Measurements from ENCODE around the gene SP110. TPM values are rescaled to one million over a fixed set of nuclear protein-coding genes. Genes with fewer than 3 reads are reported as not detected.

SP110 gene
- total RNA-seq, 4 donors from 2014 or later = 7.2 to 21.7 (median 13.1) TPM

- intact Hi-C loops (cut with DNase I) = no loop called here
- Histone ChIP-seq H3K27ac (peak overlapping the region in 1 of 4 donors; percentile 16), H3K4me3 (no peak overlapping the region), H3K36me3 (peaks cover 0 to 54% (median 0%) of the 10 kb centered on the region in 3 donors), H3K4me1 (peaks cover 0 to 8% (median 0%) of the 10 kb centered on the region in 3 donors), H3K27me3 (no peaks in the 10 kb centered on the region), H3K9me3 (no peaks in the 10 kb centered on the region)
- DNase-seq = no peak
- WGBS, 2 donors = 60 to 62% methylated on average over 9 of the region's 9 CpGs
- no peak for TF ChIP-seq CTCF (IDR thresholded peaks at IDR 0.05)
- no peak for TF ChIP-seq POLR2A (IDR thresholded peaks at IDR 0.05)
Observed at GRCh38 chr2:230170532-230170931, 49.3 kb downstream of the SP110 start.

- Histone ChIP-seq H3K36me3 (peaks cover 0 to 19% (median 0%) of the 10 kb centered on the region in 3 donors), H3K4me1 (peaks cover 0 to 8% (median 0%) of the 10 kb centered on the region in 3 donors), H3K4me3 (no peak overlapping the region), H3K27ac (no peak overlapping the region), H3K27me3 (no peaks in the 10 kb centered on the region), H3K9me3 (no peaks in the 10 kb centered on the region)
- intact Hi-C loops (cut with DNase I) = no loop called here
- no peak for DNase-seq
- TF ChIP-seq POLR2A (IDR thresholded peaks at IDR 0.05) = no peak
- no peak for TF ChIP-seq CTCF (IDR thresholded peaks at IDR 0.05)
- WGBS, 2 donors = 59 to 73% methylated on average over 2 of the region's 2 CpGs
Observed at GRCh38 chr2:230166557-230167170, 53.1 kb downstream of the SP110 start.

GRCh38 chr2:230164139-230164538, 55.6 kb downstream of the SP110 start:
- 92 to 100% methylated on average over 1 of the region's 1 CpG for WGBS, 2 donors
- Histone ChIP-seq H3K4me1 (peaks cover 0 to 5% (median 0%) of the 10 kb centered on the region in 3 donors), H3K27me3 (no peaks in the 10 kb centered on the region), H3K4me3 (no peak overlapping the region), H3K27ac (no peak overlapping the region), H3K36me3 (peaks cover 0 to 15% (median 0%) of the 10 kb centered on the region in 3 donors), H3K9me3 (no peaks in the 10 kb centered on the region)
- no peak for TF ChIP-seq POLR2A (IDR thresholded peaks at IDR 0.05)
- no peak for TF ChIP-seq CTCF (IDR thresholded peaks at IDR 0.05)
- intact Hi-C loops (cut with DNase I) = no loop called here
- no peak for DNase-seq

- H3K27me3 ChIP-seq = no peaks in the 10 kb centered on the region
- no peak overlapping the region for H3K27ac ChIP-seq
- 85 to 86% methylated on average over 5 of the region's 5 CpGs for WGBS, 2 donors
- no peak for DNase-seq
- TF ChIP-seq CTCF (IDR thresholded peaks at IDR 0.05) = no peak
- no peak for TF ChIP-seq POLR2A (IDR thresholded peaks at IDR 0.05)
- H3K4me3 ChIP-seq = no peak overlapping the region
- intact Hi-C loops (cut with DNase I) = no loop called here
- H3K36me3 ChIP-seq = peaks cover 0 to 8% (median 0%) of the 10 kb centered on the region in 3 donors
- H3K4me1 ChIP-seq = peaks cover 0 to 5% (median 0%) of the 10 kb centered on the region in 3 donors
- no peaks in the 10 kb centered on the region for H3K9me3 ChIP-seq
Observed at GRCh38 chr2:230162981-230163380, 56.8 kb downstream of the SP110 start.

- no peaks in the 10 kb centered on the region for H3K9me3 ChIP-seq
- TF ChIP-seq POLR2A (IDR thresholded peaks at IDR 0.05) (no peak), CTCF (IDR thresholded peaks at IDR 0.05) (no peak)
- intact Hi-C loops (cut with DNase I) = loop anchor here (2.0 kb wide), 1 partner anchor 154 kb away; no protein-coding TSS in a partner anchor
- DNase-seq = no peak
- H3K27me3 ChIP-seq = no peaks in the 10 kb centered on the region
- H3K4me1 ChIP-seq = peaks cover 0 to 5% (median 0%) of the 10 kb centered on the region in 3 donors
- H3K36me3 ChIP-seq = no peaks in the 10 kb centered on the region
- H3K4me3 ChIP-seq = no peak overlapping the region
- 68 to 72% methylated on average over 5 to 6 of the region's 6 CpGs for WGBS, 2 donors
- no peak overlapping the region for H3K27ac ChIP-seq
Observed at GRCh38 chr2:230161184-230161583, 58.6 kb downstream of the SP110 start.
